D721Med (cell line): Measurements from ENCODE around the gene ATP10A.

Experiments used
- DNase-seq: peaks from one replicate; pipeline ENCODE4 v3.0.0; 2011; ENCODE audit warnings: low spot score; ENCODE audit not compliant: insufficient read length
- FAIRE-seq: peaks from 2 replicates; lab custom pipeline; 2011; peaks lifted over from hg19 to GRCh38; lab: Jason Lieb, UNC
- CTCF ChIP-seq: IDR thresholded peaks from 2 replicates; pipeline ENCODE4 v1.5.1; 2012; ENCODE audit warnings: mild to moderate bottlenecking, control low read depth; ENCODE audit not compliant: insufficient read depth; ENCODE audit errors: missing control alignments

The ATP10A gene

GRCh38 chr15:25665913-25666312 is 197.2 kb downstream of the ATP10A start:
- DNase-seq (no peak), FAIRE-seq (no peak)
- TF ChIP-seq CTCF = no peak

- no peak for DNase-seq
- no peak for FAIRE-seq
These were observed 198.4 kb downstream of the ATP10A start for GRCh38 chr15:25664761-25665160.

GRCh38 chr15:25663515-25663914 is 199.6 kb downstream of the ATP10A start:
- no peak for TF ChIP-seq CTCF
- FAIRE-seq (no peak), DNase-seq (no peak)

More at GRCh38 chr15:25664761-25665160, 198.4 kb downstream of the ATP10A start:
- TF ChIP-seq CTCF = no peak

GRCh38 chr15:25661898-25662297 is 201.2 kb downstream of the ATP10A start:
- FAIRE-seq (no peak), DNase-seq (no peak)
- TF ChIP-seq CTCF = no peak

GRCh38 chr15:25659251-25659650 is 203.9 kb downstream of the ATP10A start:
- FAIRE-seq = no peak
- no peak for DNase-seq
- no peak for TF ChIP-seq CTCF

- FAIRE-seq = no peak
- TF ChIP-seq CTCF = no peak
- no peak for DNase-seq
These were observed 204.6 kb downstream of the ATP10A start for GRCh38 chr15:25658560-25658959.

- no peak for FAIRE-seq
- no peak for TF ChIP-seq CTCF
- DNase-seq = no peak
These were observed 207.7 kb downstream of the ATP10A start for GRCh38 chr15:25655207-25655948.
